Measurements from ENCODE around the gene ATP8A2. TPM values are rescaled to one million over a fixed set of nuclear protein-coding genes. Genes with fewer than 3 reads are reported as not detected.

The ATP8A2 gene
- total and polyA plus RNA-seq, 10 of the 15 experiments (the other 5 are each of a cell fraction or from before 2014, with no cell fraction given) = 0.01 to 0.04 (median 0.04) TPM; not detected in 7

DNA sequence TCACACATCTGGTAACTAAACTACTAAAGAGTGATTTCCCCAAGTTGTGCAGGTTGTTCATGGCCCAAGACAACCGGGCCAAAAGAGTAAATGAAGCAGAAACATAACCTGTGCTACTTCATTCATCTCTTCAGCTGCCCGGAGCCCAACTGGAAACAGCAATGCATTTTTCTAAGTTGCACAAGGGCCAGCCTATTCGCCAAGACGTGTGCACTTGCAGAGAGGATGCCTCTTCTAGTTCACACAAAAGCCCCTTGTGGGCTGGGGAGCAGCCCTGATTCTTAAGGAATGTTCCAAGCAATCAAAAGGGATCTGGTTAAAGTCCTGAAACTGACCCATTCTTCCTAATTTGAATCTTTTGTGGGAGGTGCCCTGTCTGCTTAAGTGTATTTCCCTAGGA lies 404.2 kb downstream of the ATP8A2 start:
- Histone ChIP-seq H3K4me1 (ENCODE audit: control insufficient read depth, insufficient read depth, low read length) (no peaks in the 10 kb centered on the region), H4K20me1 (ENCODE audit: control insufficient read depth, insufficient read depth) (no peaks in the 10 kb centered on the region), H3K36me3 (ENCODE audit: control insufficient read depth in 2 of 2, insufficient read depth in 2 of 2, low read length in 1 of 2) (no peaks in the 10 kb centered on the region), H3K9me3 (replicated peaks; ENCODE audit: control insufficient read depth, insufficient read depth, low read length) (no peaks in the 10 kb centered on the region), H3K4me2 (ENCODE audit: control insufficient read depth, insufficient read depth) (no peak overlapping the region), H3K4me3 (no peak overlapping the region), H3K9ac (ENCODE audit: control insufficient read depth, insufficient read depth, low read length) (no peak overlapping the region), H2AFZ (ENCODE audit: control insufficient read depth, low read depth, low read length) (no peak overlapping the region), H3K79me2 (ENCODE audit: control insufficient read depth, insufficient read depth, low read length) (no peaks in the 10 kb centered on the region), H3K27ac (ENCODE audit: control insufficient read depth, insufficient read depth) (no peak overlapping the region), H3K27me3 (replicated peaks in 1 of 2; ENCODE audit: control insufficient read depth in 2 of 2, insufficient read depth in 2 of 2, low read length in 1 of 2) (no peaks in the 10 kb centered on the region; a peak in 1 of 4 replicates)
- in situ Hi-C loops (cut with MboI) = no loop called here
- FAIRE-seq = no peak
- no peak for ATAC-seq
- ChIA-PET RAD21 (ENCODE audit: unreplicated experiment) (no interaction called here), CTCF (no interaction called here), POLR2A (no interaction called here), SMC1A (ENCODE audit: uncharacterized antibody, unreplicated experiment) (no interaction called here)
- intact Hi-C loops (cut with micrococcal nuclease; ENCODE audit: unreplicated experiment) = no loop called here
- 55% methylated on average over 4 of the region's 4 CpGs for WGBS (ENCODE audit: insufficient coverage, insufficient replicate concordance, low lambda C conversion rate, missing lambda C conversion rate)
- no TSS peak for BruUV-seq (replicated peaks)
- DNase-seq (ENCODE audit: low read depth, low spot score) = no peak
- TF ChIP-seq POLR2AphosphoS5 (IDR thresholded peaks at IDR 0.05; ENCODE audit: low read length) (no peak), MTA3 (IDR thresholded peaks at IDR 0.05; ENCODE audit: borderline replicate concordance, low read length) (no peak), SMC3 (IDR thresholded peaks at IDR 0.05; ENCODE audit: borderline replicate concordance, low read length) (no peak), MEF2A (IDR thresholded peaks at IDR 0.05; ENCODE audit: insufficient read depth, low read depth, low read length) (no peak), CBX3 (IDR thresholded peaks at IDR 0.05; ENCODE audit: borderline replicate concordance, low read depth) (no peak), CHD4 (IDR thresholded peaks at IDR 0.05) (no peak), RCOR1 (conservative IDR thresholded peaks at IDR 0.05; ENCODE audit: low read depth, low read length) (no peak), SRF (IDR thresholded peaks at IDR 0.05; ENCODE audit: low read depth in 2 of 2, low read length in 2 of 2) (no peak)
- TF ChIP-seq, protein P1, sequence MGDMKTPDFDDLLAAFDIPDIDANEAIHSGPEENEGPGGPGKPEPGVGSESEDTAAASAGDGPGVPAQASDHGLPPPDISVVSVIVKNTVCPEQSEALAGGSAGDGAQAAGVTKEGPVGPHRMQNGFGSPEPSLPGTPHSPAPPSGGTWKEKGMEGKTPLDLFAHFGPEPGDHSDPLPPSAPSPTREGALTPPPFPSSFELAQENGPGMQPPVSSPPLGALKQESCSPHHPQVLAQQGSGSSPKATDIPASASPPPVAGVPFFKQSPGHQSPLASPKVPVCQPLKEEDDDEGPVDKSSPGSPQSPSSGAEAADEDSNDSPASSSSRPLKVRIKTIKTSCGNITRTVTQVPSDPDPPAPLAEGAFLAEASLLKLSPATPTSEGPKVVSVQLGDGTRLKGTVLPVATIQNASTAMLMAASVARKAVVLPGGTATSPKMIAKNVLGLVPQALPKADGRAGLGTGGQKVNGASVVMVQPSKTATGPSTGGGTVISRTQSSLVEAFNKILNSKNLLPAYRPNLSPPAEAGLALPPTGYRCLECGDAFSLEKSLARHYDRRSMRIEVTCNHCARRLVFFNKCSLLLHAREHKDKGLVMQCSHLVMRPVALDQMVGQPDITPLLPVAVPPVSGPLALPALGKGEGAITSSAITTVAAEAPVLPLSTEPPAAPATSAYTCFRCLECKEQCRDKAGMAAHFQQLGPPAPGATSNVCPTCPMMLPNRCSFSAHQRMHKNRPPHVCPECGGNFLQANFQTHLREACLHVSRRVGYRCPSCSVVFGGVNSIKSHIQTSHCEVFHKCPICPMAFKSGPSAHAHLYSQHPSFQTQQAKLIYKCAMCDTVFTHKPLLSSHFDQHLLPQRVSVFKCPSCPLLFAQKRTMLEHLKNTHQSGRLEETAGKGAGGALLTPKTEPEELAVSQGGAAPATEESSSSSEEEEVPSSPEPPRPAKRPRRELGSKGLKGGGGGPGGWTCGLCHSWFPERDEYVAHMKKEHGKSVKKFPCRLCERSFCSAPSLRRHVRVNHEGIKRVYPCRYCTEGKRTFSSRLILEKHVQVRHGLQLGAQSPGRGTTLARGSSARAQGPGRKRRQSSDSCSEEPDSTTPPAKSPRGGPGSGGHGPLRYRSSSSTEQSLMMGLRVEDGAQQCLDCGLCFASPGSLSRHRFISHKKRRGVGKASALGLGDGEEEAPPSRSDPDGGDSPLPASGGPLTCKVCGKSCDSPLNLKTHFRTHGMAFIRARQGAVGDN (IDR thresholded peaks at IDR 0.05) = no peak

Data from GM12878 (cell line).